K562 (cell line): ENCODE results near the gene VDAC2. TPM values are rescaled to one million over a fixed set of nuclear protein-coding genes. Genes with fewer than 3 reads are reported as not detected.

Source experiments
- ATAC-seq: fragments of 200-7000 bp; cut with Tn5 transposase; 3 replicates; pipeline ENCODE4 v1.9.1; 2020; ENCODE audit warnings: moderate library complexity
- BruUV-seq: library from RNA; stranded (reverse); fragments of 400-500 nt; replicated peaks from 2 replicates; lab custom pipeline; 2021; lab: Mats Ljungman, UMichigan
- CTCF ChIA-PET: fragments of 300-600 bp; formaldehyde crosslinking; extraction: SDS; loops from one replicate; lab custom pipeline; 2021; ENCODE audit warnings: low intra/inter-chr PET ratio; lab: Yijun Ruan, JAX
- POLR2A ChIA-PET: fragments of 300-600, 350-650 bp; sonication (Branson Sonifier 250); formaldehyde crosslinking; extraction: SDS; loops from one replicate; lab custom pipeline; 2021; ENCODE audit warnings: antibody characterized with exemption, inconsistent platforms; lab: Yijun Ruan, JAX
- DNase-seq, 4 experiments: peaks; one replicate each; pipeline versions ENCODE4 v3.0.0 to v3.0.0-alpha.2; 2011 to 2018; ENCODE audit warnings: low spot score in 3 of 4, mixed read lengths in 3 of 4; ENCODE audit errors: extremely low read depth in 1 of 4
- FAIRE-seq: peaks from 2 replicates; lab custom pipeline; 2011; peaks lifted over from hg19 to GRCh38; lab: Jason Lieb, UNC
- H2AFZ ChIP-seq: 2 replicates; pipeline ENCODE4 v1.6.0; 2011; ENCODE audit warnings: low read depth, low read length, control low read depth, inconsistent platforms
- H3K27ac ChIP-seq: fragments of 200-600 bp; 3 replicates; pipeline ENCODE4 v1.8.0; 2011; ENCODE audit warnings: low read depth, mild to moderate bottlenecking, control low read depth, inconsistent platforms, low read length, moderate library complexity, mixed read lengths; ENCODE audit errors: extremely low read depth
- H3K27me3 ChIP-seq, 2 experiments: fragments of 300-600 bp in 1 of 2; 2 replicates in 1 of 2; 3 replicates in 1 of 2; pipeline versions ENCODE4 v1.6.0 to v1.8.0; 2011; ENCODE audit warnings: inconsistent platforms in 2 of 2, low read length in 2 of 2, mild to moderate bottlenecking in 1 of 2, mixed read lengths in 1 of 2, moderate library complexity in 1 of 2; ENCODE audit not compliant: control insufficient read depth in 2 of 2, insufficient read depth in 2 of 2
- H3K36me3 ChIP-seq: fragments of 300-600 bp; 3 replicates; pipeline ENCODE4 v1.8.0; 2011; ENCODE audit warnings: mild to moderate bottlenecking, low read length, inconsistent platforms; ENCODE audit not compliant: control insufficient read depth, insufficient read depth
- H3K4me1 ChIP-seq, 2 experiments: fragments of 200-600 bp in 1 of 2; replicated peaks in 1 of 2; 2 replicates in 1 of 2; 3 replicates in 1 of 2; pipeline versions ENCODE4 v1.5.1 to v1.8.0; 2011; ENCODE audit warnings: inconsistent platforms in 2 of 2, low read length in 2 of 2, mild to moderate bottlenecking in 1 of 2, mixed read lengths in 1 of 2, moderate library complexity in 1 of 2; ENCODE audit not compliant: control insufficient read depth in 2 of 2, insufficient read depth in 2 of 2
- H3K4me2 ChIP-seq: 2 replicates; pipeline ENCODE4 v1.6.1; 2011; ENCODE audit warnings: low read length, control low read depth, inconsistent platforms, mixed read lengths; ENCODE audit not compliant: insufficient read depth
- H3K4me3 ChIP-seq: fragments of 200-600 bp; sonication (generic), shearing (Covaris generic); 2 replicates; pipeline ENCODE4 v1.5.1; 2016; ENCODE audit warnings: control low read depth, inconsistent platforms
- H3K79me2 ChIP-seq: fragments of 200-600 bp; 3 replicates; pipeline ENCODE4 v1.8.0; 2011; ENCODE audit warnings: low read length, inconsistent platforms; ENCODE audit not compliant: control insufficient read depth, insufficient read depth
- H3K9ac ChIP-seq, 2 experiments: 2 replicates each; pipeline versions ENCODE4 v1.6.0 to v1.6.1; 2011; ENCODE audit warnings: low read depth in 2 of 2, low read length in 2 of 2, control low read depth in 1 of 2, inconsistent platforms in 1 of 2, mild to moderate bottlenecking in 1 of 2, mixed read lengths in 1 of 2; ENCODE audit not compliant: insufficient read depth in 1 of 2
- H3K9me1 ChIP-seq: one replicate; pipeline ENCODE4 v1.6.0; 2011; ENCODE audit warnings: inconsistent platforms, mild to moderate bottlenecking, low read length, moderate library complexity; ENCODE audit not compliant: control insufficient read depth, insufficient read depth
- H3K9me3 ChIP-seq: replicated peaks from 2 replicates; pipeline ENCODE4 v1.5.1; 2011; ENCODE audit warnings: low read depth, low read length, inconsistent platforms; ENCODE audit not compliant: control insufficient read depth, insufficient read depth
- H4K20me1 ChIP-seq: replicated peaks from 2 replicates; pipeline ENCODE4 v1.6.1; 2011; ENCODE audit warnings: low read length, inconsistent platforms, mixed read lengths; ENCODE audit not compliant: control insufficient read depth, insufficient read depth
- ARNT ChIP-seq, 2 experiments: fragments of 450-650 bp; IDR thresholded peaks; 2 replicates each; pipeline ENCODE4 v1.6.1; 2016; ENCODE audit warnings: mild to moderate bottlenecking in 1 of 2
- CBX3 ChIP-seq, 2 experiments: IDR thresholded peaks; 1 replicate in 1 of 2; 2 replicates in 1 of 2; pipeline ENCODE4 v1.6.1; 2012; ENCODE audit warnings: inconsistent platforms in 2 of 2, low read length in 2 of 2, borderline replicate concordance in 1 of 2, control low read depth in 1 of 2
- IFI16 ChIP-seq: fragments of 250-450 bp; sonication (Bioruptor Pico); IDR thresholded peaks from 2 replicates; pipeline ENCODE4 v2.1.2; 2022; ENCODE audit warnings: mild to moderate bottlenecking, inconsistent platforms
- MAZ ChIP-seq, 2 experiments: fragments of 450-650 bp in 1 of 2; sonication (generic) in 1 of 2; formaldehyde crosslinking; IDR thresholded peaks in 1 of 2; conservative IDR thresholded peaks in 1 of 2; 2 replicates each; pipeline versions ENCODE4 v1.4.0 to v1.5.0; 2020; ENCODE audit warnings: mild to moderate bottlenecking in 1 of 2, missing genetic modification reagents in 1 of 2
- NONO ChIP-seq, 2 experiments: fragments of 200-400 bp in 1 of 2; fragments of 450-650 bp in 1 of 2; formaldehyde crosslinking in 1 of 2; IDR thresholded peaks; 2 replicates each; pipeline ENCODE4 v1.6.1; 2017; ENCODE audit warnings: low read depth in 2 of 2, mild to moderate bottlenecking in 2 of 2, moderate library complexity in 2 of 2, low read length in 1 of 2
- PHB ChIP-seq: fragments of 250-450 bp; sonication (Bioruptor Pico); IDR thresholded peaks from 2 replicates; pipeline ENCODE4 v1.5.0; 2021
- RAD51 ChIP-seq: fragments of 450-650 bp; IDR thresholded peaks from 2 replicates; pipeline ENCODE4 v1.7.1; 2016; ENCODE audit warnings: low read depth, mild to moderate bottlenecking, borderline replicate concordance
- TRIM28 ChIP-seq: fragments of 450-650 bp; IDR thresholded peaks from 2 replicates; pipeline ENCODE4 v1.6.1; 2017
- ZBTB1 ChIP-seq: sonication (generic); formaldehyde crosslinking; IDR thresholded peaks from 2 replicates; pipeline ENCODE4 v1.8.1; 2023; ENCODE audit warnings: missing genetic modification reagents, low read depth, mild to moderate bottlenecking, borderline replicate concordance
- ZKSCAN1 ChIP-seq: fragments of 150-350 bp; IDR thresholded peaks from 2 replicates; pipeline ENCODE4 v1.6.1; 2016; ENCODE audit warnings: low read depth, low read length
- ZNF232 ChIP-seq: sonication (generic); formaldehyde crosslinking; IDR thresholded peaks from 2 replicates; pipeline ENCODE4 v1.8.0; 2022; ENCODE audit warnings: mild to moderate bottlenecking, missing genetic modification reagents
- WGBS: fragments of 100-300 bp; shearing (Covaris generic); methylation state at CpG from one replicate; pipeline ENCODE4 v1.1.6; 2016; ENCODE audit warnings: low coverage, mixed read lengths; ENCODE audit not compliant: insufficient coverage; ENCODE audit errors: missing lambda C conversion rate; 5-methylcytosine and 5-hydroxymethylcytosine counted together
- in situ Hi-C: fragments of 300-500 bp; cut with MboI; formaldehyde crosslinking; loops from 4 replicates; pipeline ENCODE4 v1.15.0; 2018; ENCODE audit warnings: inconsistent platforms, mixed read lengths
- intact Hi-C: fragments of 100-400 bp; cut with micrococcal nuclease; formaldehyde crosslinking; loops from 2 replicates; pipeline ENCODE4 v1.14.2; 2022
- polyA plus RNA-seq, 8 experiments: library from polyadenylated mRNA; depleted of rRNA in 4 of 8; stranded (reverse) in 5 of 8; unstranded in 3 of 8; fragments of >200 nt; fragmentation: Nextera tagmentation in 2 of 8; fragmentation: Illumina TruSeq in 1 of 8; extraction: Ambion mirVana in 2 of 8; extraction: Trizol in 1 of 8; gene quantifications; 2 replicates each; pipeline versions ENCODE4 v1.2.1 to v1.2.3, GENCODE V29; 2011 to 2014; ENCODE audit warnings: inconsistent platforms in 1 of 8, missing spikeins in 1 of 8
- total RNA-seq, 7 experiments: library from RNA; depleted of rRNA in 6 of 7; stranded (reverse); fragments of >200 nt in 6 of 7; fragmentation: Illumina TruSeq in 2 of 7; extraction: Trizol in 2 of 7; gene quantifications; 2 replicates each; pipeline versions ENCODE4 v1.2.1 to v1.2.3, GENCODE V29; 2011 to 2021; ENCODE audit warnings: low replicate concordance in 1 of 7
- TF ChIP-seq, protein P1 (sequence below): sonication (generic); formaldehyde crosslinking; IDR thresholded peaks from 2 replicates; pipeline ENCODE4 v1.8.1; 2023; ENCODE audit warnings: mild to moderate bottlenecking, missing genetic modification reagents
- TF ChIP-seq, protein P2 (sequence below): conservative IDR thresholded peaks from 2 replicates; pipeline ENCODE4 v1.6.1; 2011; ENCODE audit warnings: low read depth, mild to moderate bottlenecking, low read length; ENCODE audit not compliant: control insufficient read depth
- TF ChIP-seq, protein P3 (sequence below), 3 experiments: IDR thresholded peaks in 2 of 3; conservative IDR thresholded peaks in 1 of 3; 2 replicates each; pipeline ENCODE4 v1.5.1; 2011 to 2012; ENCODE audit warnings: low read length in 3 of 3, mild to moderate bottlenecking in 3 of 3, control low read depth in 2 of 3, improper control_type of control experiment in 1 of 3, inconsistent platforms in 1 of 3, low read depth in 1 of 3, mixed read lengths in 1 of 3, moderate library complexity in 1 of 3; ENCODE audit not compliant: insufficient read depth in 2 of 3

VDAC2 gene
- total and polyA plus RNA-seq, 9 of the 15 experiments (the other 6 are each of a cell fraction or from before 2014, with no cell fraction given) = 139 to 450 (median 250) TPM

DNA sequence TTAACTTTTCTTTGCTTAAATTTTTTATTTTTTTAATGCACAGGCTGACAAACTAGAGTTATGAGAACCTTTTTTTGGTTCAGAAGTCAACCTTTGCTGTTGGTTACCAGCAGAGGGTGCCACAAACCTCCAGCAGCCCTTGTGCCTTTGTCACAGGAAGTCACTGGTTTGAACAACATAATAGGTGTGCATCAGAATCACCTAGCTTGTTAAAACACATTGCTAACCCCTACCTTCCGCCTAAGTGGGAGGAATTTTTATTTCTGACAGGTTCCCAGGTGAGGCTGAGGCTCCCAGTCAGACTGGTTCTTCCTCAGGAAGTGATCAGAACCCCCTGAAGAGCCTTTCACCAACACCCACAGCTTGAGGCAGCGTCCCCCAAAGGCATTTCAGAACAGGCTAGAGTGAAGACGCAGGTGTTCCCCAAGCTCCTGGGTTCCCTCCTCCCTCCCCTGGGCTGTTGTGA is 22.6 kb upstream of the VDAC2 start:
- no peaks in the 10 kb centered on the region for H3K79me2 ChIP-seq
- H2AFZ ChIP-seq = peak overlapping the region; percentile 70; the same call in 1 of the 2 replicates
- H3K36me3 ChIP-seq = no peaks in the 10 kb centered on the region
- BruUV-seq = no TSS peak
- POLR2A ChIA-PET = interaction anchor here (0.7 to 1.9 kb wide), 5 partner anchors 18 to 199 kb away, joined by 3 to 5 read pairs (median 4); no protein-coding TSS in a partner anchor
- H3K9ac ChIP-seq = no peak overlapping the region
- in situ Hi-C loops (no loop called here), intact Hi-C loops (loop anchor here (1.0 to 5.0 kb wide), 4 partner anchors 23 to 76 kb away; partner anchors contain the start of gene SAMD8)
- no peaks in the 10 kb centered on the region for H4K20me1 ChIP-seq
- H3K4me3 ChIP-seq = no peak overlapping the region
- peaks cover 3% of the 10 kb centered on the region for H3K9me1 ChIP-seq
- peaks cover 6 to 23% of the 10 kb centered on the region in 2 experiments; a peak in 4 of 5 replicates for H3K4me1 ChIP-seq
- FAIRE-seq (peak; percentile 89), DNase-seq (peak; percentile 46 to 85 (median 63)), ATAC-seq (peak; percentile 79)
- CTCF ChIA-PET = interaction anchor here (1.1 to 4.9 kb wide), 3 partner anchors 23 to 47 kb away, joined by 3 to 45 read pairs (median 38); partner anchors contain the start of gene COMTD1
- H3K9me3 ChIP-seq = no peaks in the 10 kb centered on the region
- H3K27ac ChIP-seq = no peak overlapping the region
- 79% methylated on average over 3 of the region's 3 CpGs for WGBS
- no peak overlapping the region for H3K4me2 ChIP-seq
- no peaks in the 10 kb centered on the region for H3K27me3 ChIP-seq
- TF ChIP-seq, protein P1, sequence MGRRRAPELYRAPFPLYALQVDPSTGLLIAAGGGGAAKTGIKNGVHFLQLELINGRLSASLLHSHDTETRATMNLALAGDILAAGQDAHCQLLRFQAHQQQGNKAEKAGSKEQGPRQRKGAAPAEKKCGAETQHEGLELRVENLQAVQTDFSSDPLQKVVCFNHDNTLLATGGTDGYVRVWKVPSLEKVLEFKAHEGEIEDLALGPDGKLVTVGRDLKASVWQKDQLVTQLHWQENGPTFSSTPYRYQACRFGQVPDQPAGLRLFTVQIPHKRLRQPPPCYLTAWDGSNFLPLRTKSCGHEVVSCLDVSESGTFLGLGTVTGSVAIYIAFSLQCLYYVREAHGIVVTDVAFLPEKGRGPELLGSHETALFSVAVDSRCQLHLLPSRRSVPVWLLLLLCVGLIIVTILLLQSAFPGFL (CRISPR knock-in tag) = 0 out of 2 replicates have a peak, but pooled peaks have one; percentile 67
- TF ChIP-seq ZNF232 (CRISPR knock-in tag) = no peak
- TF ChIP-seq ZBTB1 (CRISPR knock-in tag) = 0 out of 2 replicates have a peak, but pooled peaks have one; percentile 32
- no peak for TF ChIP-seq ZKSCAN1
- no peak for TF ChIP-seq PHB
- TF ChIP-seq TRIM28 = 0 out of 2 replicates have a peak, but pooled peaks have one; percentile 45
- 0 out of 3 replicates have a peak, but pooled peaks of 1 of the 2 experiments have one; percentile 35 for TF ChIP-seq CBX3 (IDR thresholded peaks at IDR 0.05; ENCODE audit: borderline replicate concordance in 1 of 2, low read length in 2 of 2)
- TF ChIP-seq ARNT (IDR thresholded peaks at IDR 0.05) = peak in 1 of 2 experiments; percentile 44; a peak in 1 of 4 replicates
- 0 out of 4 replicates have a peak, but pooled peaks of 1 of the 2 experiments have one; percentile 34 for TF ChIP-seq MAZ (CRISPR knock-in tag; conservative IDR thresholded peaks at IDR 0.05 in 1 of 2, IDR thresholded peaks at IDR 0.05 in 1 of 2)
- no peak for TF ChIP-seq RAD51
- TF ChIP-seq, protein P2, sequence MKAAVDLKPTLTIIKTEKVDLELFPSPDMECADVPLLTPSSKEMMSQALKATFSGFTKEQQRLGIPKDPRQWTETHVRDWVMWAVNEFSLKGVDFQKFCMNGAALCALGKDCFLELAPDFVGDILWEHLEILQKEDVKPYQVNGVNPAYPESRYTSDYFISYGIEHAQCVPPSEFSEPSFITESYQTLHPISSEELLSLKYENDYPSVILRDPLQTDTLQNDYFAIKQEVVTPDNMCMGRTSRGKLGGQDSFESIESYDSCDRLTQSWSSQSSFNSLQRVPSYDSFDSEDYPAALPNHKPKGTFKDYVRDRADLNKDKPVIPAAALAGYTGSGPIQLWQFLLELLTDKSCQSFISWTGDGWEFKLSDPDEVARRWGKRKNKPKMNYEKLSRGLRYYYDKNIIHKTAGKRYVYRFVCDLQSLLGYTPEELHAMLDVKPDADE = no peak
- TF ChIP-seq, protein P3, sequence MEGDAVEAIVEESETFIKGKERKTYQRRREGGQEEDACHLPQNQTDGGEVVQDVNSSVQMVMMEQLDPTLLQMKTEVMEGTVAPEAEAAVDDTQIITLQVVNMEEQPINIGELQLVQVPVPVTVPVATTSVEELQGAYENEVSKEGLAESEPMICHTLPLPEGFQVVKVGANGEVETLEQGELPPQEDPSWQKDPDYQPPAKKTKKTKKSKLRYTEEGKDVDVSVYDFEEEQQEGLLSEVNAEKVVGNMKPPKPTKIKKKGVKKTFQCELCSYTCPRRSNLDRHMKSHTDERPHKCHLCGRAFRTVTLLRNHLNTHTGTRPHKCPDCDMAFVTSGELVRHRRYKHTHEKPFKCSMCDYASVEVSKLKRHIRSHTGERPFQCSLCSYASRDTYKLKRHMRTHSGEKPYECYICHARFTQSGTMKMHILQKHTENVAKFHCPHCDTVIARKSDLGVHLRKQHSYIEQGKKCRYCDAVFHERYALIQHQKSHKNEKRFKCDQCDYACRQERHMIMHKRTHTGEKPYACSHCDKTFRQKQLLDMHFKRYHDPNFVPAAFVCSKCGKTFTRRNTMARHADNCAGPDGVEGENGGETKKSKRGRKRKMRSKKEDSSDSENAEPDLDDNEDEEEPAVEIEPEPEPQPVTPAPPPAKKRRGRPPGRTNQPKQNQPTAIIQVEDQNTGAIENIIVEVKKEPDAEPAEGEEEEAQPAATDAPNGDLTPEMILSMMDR (IDR thresholded peaks at IDR 0.05 in 2 of 3, conservative IDR thresholded peaks at IDR 0.05 in 1 of 3; ENCODE audit: insufficient read depth in 2 of 3, low read depth in 1 of 3, low read length in 3 of 3) = peak; percentile 86 to 97 (median 92)
- no peak for TF ChIP-seq NONO (IDR thresholded peaks at IDR 0.05; ENCODE audit: low read depth in 2 of 2, low read length in 1 of 2)
- TF ChIP-seq IFI16 (CRISPR knock-in tag) = no peak
